DLD1 (cell line): ENCODE measurements around the gene DNAH2.
"Not testable (repeated sequence)": the region's sequence is repeated elsewhere in the genome, so short reads cannot be mapped to it uniquely, and the experiment has no call there.

Experiments
- in situ Hi-C: cut with HindIII; loops from 2 replicates; pipeline ENCODE4 v1.10.0; 2017; ENCODE audit warnings: low sequenced_read_pairs

DNAH2 gene

GRCh38 chr17:7849751-7850504 is 132.4 kb downstream of the DNAH2 start:
- in situ Hi-C loops: no loop called here

- in situ Hi-C loops: no loop called here
Observed at GRCh38 chr17:7850701-7851437, 133.3 kb downstream of the DNAH2 start.

GRCh38 chr17:7851438-7852261 is 134.1 kb downstream of the DNAH2 start:
- in situ Hi-C loops: no loop called here

GRCh38 chr17:7852262-7852670 is 134.7 kb downstream of the DNAH2 start:
- in situ Hi-C loops: no loop called here

GRCh38 chr17:7852919-7853690 is 135.6 kb downstream of the DNAH2 start:
- in situ Hi-C loops: no loop called here

- in situ Hi-C loops: no loop called here
Observed at GRCh38 chr17:7853691-7854038, 136.1 kb downstream of the DNAH2 start.

GRCh38 chr17:7854078-7854777 is 136.7 kb downstream of the DNAH2 start:
- in situ Hi-C loops: no loop called here

GRCh38 chr17:7854851-7855659 is 137.5 kb downstream of the DNAH2 start, which contains the start of gene TMEM88:
Gene TMEM88, plus strand, starts transcription at chr17:7855066. Its CDS starts 9 bp downstream, at chr17:7855075.
- in situ Hi-C loops: no loop called here

GRCh38 chr17:7855660-7856010 is 138.1 kb downstream of the DNAH2 start:
- in situ Hi-C loops: no loop called here

GRCh38 chr17:7856011-7856810 is 138.7 kb downstream of the DNAH2 start:
- in situ Hi-C loops: no loop called here

GRCh38 chr17:7856811-7857712 is 139.5 kb downstream of the DNAH2 start, which contains the start of gene NAA38:
Gene NAA38, minus strand, starts transcription at chr17:7857559. Its CDS starts 96 bp downstream, at chr17:7857463.
- in situ Hi-C loops: no loop called here

GRCh38 chr17:7857713-7858521 is 140.4 kb downstream of the DNAH2 start, which contains the start of gene CYB5D1:
Gene CYB5D1, plus strand, starts transcription at chr17:7858003. Its CDS starts 132 bp downstream, at chr17:7858135.
- in situ Hi-C loops: no loop called here

- in situ Hi-C loops: no loop called here
Observed at GRCh38 chr17:7858522-7858810, 140.9 kb downstream of the DNAH2 start.

GRCh38 chr17:7859028-7859427 is 141.5 kb downstream of the DNAH2 start:
- in situ Hi-C loops: no loop called here

GRCh38 chr17:7862692-7863437 is 145.3 kb downstream of the DNAH2 start:
- in situ Hi-C loops: no loop called here

GRCh38 chr17:7864384-7864783 is 146.8 kb downstream of the DNAH2 start:
- in situ Hi-C loops: not testable (repeated sequence)
